Suprapubic skin (tissue), 4 donors: ENCODE data around the gene PRPF40B. TPM values are rescaled to one million over a fixed set of nuclear protein-coding genes. Genes with fewer than 3 reads are reported as not detected.

Source experiments
- DNase-seq, 2 donors: peaks; one replicate each; pipeline ENCODE4 v3.0.0-alpha.2; 2019; ENCODE audit warnings: low spot score in 2 of 2
- H3K27ac ChIP-seq: fragments of 200-600 bp; sonication (generic); one replicate; pipeline ENCODE4 v1.5.1; 2019
- H3K27me3 ChIP-seq: fragments of 200-600 bp; sonication (generic); one replicate; pipeline ENCODE4 v1.5.1; 2019
- H3K36me3 ChIP-seq: fragments of 200-600 bp; sonication (generic); one replicate; pipeline ENCODE4 v1.5.1; 2019
- H3K4me1 ChIP-seq: fragments of 200-600 bp; sonication (generic); one replicate; pipeline ENCODE4 v1.5.1; 2019
- H3K4me3 ChIP-seq: fragments of 200-600 bp; sonication (generic); one replicate; pipeline ENCODE4 v1.5.1; 2019; ENCODE audit warnings: mild to moderate bottlenecking
- H3K9me3 ChIP-seq: fragments of 200-600 bp; sonication (generic); one replicate; pipeline ENCODE4 v1.5.1; 2019
- EP300 ChIP-seq: sonication (generic); formaldehyde crosslinking; IDR thresholded peaks from one replicate; pipeline ENCODE4 v1.6.1; 2017; ENCODE audit warnings: antibody characterized with exemption
- POLR2A ChIP-seq, 2 donors: fragments of 450-650 bp; IDR thresholded peaks; one replicate each; pipeline ENCODE4 v1.6.1; 2017; ENCODE audit warnings: antibody characterized with exemption in 2 of 2, mild to moderate bottlenecking in 2 of 2, moderate library complexity in 2 of 2
- POLR2AphosphoS5 ChIP-seq, 3 donors: sonication (generic); formaldehyde crosslinking; IDR thresholded peaks; one replicate each; pipeline ENCODE4 v1.6.1; 2017; ENCODE audit warnings: antibody characterized with exemption in 3 of 3
- WGBS: methylation state at CpG from one replicate; pipeline ENCODE4 v1.1.5; 2018; 5-methylcytosine and 5-hydroxymethylcytosine counted together
- total RNA-seq, 4 donors: library from RNA; depleted of rRNA; stranded (reverse); fragments of >200 nt; gene quantifications; one replicate each; pipeline ENCODE4 v1.1.0, GENCODE V29; 2016
- TF ChIP-seq, protein P1 (sequence below), 2 donors: fragments of 200-600 bp in 1 of 2; fragments of 450-650 bp in 1 of 2; sonication (generic) in 1 of 2; IDR thresholded peaks; one replicate each; pipeline ENCODE4 v1.5.1; 2016 to 2019; ENCODE audit warnings: antibody characterized with exemption in 2 of 2, mild to moderate bottlenecking in 1 of 2, moderate library complexity in 1 of 2

PRPF40B gene
- total RNA-seq, 4 donors from 2014 or later = 10.1 to 38.9 (median 15.4) TPM

DNA sequence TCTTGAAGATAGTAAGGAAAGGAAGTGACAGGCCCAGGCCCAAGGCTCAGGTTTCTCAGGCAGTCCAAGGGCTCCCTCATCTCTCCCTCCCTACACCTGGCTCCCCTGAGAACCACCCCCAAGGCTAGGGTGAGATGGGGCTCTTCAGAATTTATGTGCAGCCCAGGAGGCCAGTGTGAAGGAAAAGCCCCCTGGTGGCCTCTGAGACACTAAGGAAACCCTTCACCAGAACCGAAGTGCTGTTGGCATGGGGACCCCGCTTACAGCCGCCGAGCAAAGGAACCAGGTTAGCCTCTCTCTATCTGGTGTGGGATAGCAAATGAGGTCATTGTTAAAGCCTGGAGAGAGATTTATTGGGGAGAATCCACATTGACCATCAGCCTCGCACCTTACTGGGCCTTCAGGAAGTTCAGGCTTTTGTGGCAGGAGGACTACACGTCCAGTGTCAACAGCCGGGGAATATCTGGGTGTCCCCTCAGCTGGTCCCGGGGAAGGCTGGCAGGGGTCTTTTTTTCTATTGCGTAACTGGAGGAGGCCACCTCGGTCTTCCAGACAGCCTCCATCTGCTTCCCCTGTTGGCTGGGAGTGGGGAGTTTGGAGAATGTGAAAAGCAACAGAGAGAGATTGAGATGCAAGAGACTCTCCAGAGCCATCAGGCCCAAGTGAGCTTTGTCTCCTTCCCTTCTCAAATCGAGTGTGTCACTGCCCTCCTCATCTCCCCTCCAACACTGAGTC lies 36.0 kb upstream of the PRPF40B start:
- Histone ChIP-seq H3K4me1 (peaks cover 2% of the 10 kb centered on the region), H3K27ac (no peak overlapping the region), H3K4me3 (no peak overlapping the region), H3K36me3 (peaks cover 9% of the 10 kb centered on the region), H3K27me3 (no peaks in the 10 kb centered on the region), H3K9me3 (no peaks in the 10 kb centered on the region)
- 95% methylated on average over 7 of the region's 11 CpGs for WGBS
- TF ChIP-seq, protein P1, sequence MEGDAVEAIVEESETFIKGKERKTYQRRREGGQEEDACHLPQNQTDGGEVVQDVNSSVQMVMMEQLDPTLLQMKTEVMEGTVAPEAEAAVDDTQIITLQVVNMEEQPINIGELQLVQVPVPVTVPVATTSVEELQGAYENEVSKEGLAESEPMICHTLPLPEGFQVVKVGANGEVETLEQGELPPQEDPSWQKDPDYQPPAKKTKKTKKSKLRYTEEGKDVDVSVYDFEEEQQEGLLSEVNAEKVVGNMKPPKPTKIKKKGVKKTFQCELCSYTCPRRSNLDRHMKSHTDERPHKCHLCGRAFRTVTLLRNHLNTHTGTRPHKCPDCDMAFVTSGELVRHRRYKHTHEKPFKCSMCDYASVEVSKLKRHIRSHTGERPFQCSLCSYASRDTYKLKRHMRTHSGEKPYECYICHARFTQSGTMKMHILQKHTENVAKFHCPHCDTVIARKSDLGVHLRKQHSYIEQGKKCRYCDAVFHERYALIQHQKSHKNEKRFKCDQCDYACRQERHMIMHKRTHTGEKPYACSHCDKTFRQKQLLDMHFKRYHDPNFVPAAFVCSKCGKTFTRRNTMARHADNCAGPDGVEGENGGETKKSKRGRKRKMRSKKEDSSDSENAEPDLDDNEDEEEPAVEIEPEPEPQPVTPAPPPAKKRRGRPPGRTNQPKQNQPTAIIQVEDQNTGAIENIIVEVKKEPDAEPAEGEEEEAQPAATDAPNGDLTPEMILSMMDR (IDR thresholded peaks at IDR 0.05) = no peak
- no peak for DNase-seq

DNA sequence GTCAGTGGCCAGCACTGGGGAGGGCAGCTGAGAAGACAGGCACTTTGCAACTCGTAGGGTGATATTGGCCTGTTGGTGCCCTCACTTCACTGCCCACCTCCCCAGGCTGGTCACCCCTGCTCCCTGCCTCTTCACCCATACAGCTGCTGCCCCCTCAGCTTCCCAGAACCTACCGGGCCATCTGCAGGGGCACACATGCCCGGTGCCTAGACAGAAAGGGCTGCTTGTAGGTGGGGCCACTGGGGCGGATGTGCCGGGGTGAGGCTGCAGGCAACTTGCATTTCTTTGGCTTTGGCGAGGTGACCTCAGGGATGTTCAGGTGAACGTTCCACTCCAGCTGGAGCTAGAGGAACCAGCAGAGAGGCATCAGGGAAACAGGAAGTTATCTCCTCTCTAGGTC lies 35.1 kb upstream of the PRPF40B start:
- H3K9me3 ChIP-seq = no peaks in the 10 kb centered on the region
- H3K4me3 ChIP-seq = no peak overlapping the region
- DNase-seq = no peak
- peaks cover 2% of the 10 kb centered on the region for H3K4me1 ChIP-seq
- TF ChIP-seq POLR2A (IDR thresholded peaks at IDR 0.05) (no peak), POLR2AphosphoS5 (IDR thresholded peaks at IDR 0.05) (no peak)
- no peaks in the 10 kb centered on the region for H3K27me3 ChIP-seq
- WGBS = 100% methylated on average over 1 of the region's 7 CpGs
- H3K27ac ChIP-seq = no peak overlapping the region
- peaks cover 9% of the 10 kb centered on the region for H3K36me3 ChIP-seq

DNA sequence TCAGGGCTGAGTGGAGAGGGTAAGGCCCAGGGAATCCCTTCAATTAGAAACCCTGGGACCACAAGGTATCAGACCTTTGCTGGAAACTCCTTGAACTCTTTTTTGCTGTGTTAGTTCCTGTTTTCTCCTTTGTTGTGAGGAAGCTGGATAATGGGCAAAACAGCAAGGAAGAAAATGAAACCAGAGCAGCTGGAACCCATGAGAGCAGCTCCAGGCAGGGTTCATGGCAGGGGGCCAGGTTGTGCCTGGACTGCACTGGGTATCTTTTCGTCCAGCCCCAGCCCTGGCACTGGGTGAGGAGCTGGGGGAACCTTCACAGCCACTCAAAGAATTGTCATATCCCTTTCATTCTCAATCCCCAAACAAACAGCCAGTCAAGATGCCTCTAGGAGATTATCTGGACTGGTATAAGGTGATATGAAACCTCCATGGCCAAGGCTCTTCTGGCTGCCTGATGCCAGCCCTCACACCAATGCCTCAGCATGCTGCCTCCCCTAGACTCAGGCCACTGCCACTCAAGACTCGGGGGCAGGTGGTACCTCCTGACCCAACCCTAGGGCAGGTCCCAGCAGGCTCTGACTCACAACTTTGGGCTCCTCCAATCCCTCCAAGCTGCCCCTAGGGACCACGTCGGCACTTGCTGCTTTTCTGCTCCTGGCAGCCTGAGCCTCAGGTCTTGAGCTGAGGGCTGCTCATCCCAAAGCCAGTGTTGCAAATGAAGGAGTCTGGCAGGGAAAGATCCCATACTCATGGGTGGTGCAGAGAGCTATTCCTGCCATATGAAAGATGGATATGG lies 34.4 kb upstream of the PRPF40B start:
- 39% methylated on average over 4 of the region's 4 CpGs for WGBS
- Histone ChIP-seq H3K4me1 (peaks cover 2% of the 10 kb centered on the region), H3K9me3 (no peaks in the 10 kb centered on the region), H3K27me3 (no peaks in the 10 kb centered on the region), H3K4me3 (no peak overlapping the region), H3K36me3 (peaks cover 9% of the 10 kb centered on the region), H3K27ac (no peak overlapping the region)
- DNase-seq = no peak
- TF ChIP-seq POLR2A (IDR thresholded peaks at IDR 0.05) = no peak
- TF ChIP-seq, protein P1 (IDR thresholded peaks at IDR 0.05) = no peak
- no peak for TF ChIP-seq POLR2AphosphoS5 (IDR thresholded peaks at IDR 0.05)
- no peak for TF ChIP-seq EP300

DNA sequence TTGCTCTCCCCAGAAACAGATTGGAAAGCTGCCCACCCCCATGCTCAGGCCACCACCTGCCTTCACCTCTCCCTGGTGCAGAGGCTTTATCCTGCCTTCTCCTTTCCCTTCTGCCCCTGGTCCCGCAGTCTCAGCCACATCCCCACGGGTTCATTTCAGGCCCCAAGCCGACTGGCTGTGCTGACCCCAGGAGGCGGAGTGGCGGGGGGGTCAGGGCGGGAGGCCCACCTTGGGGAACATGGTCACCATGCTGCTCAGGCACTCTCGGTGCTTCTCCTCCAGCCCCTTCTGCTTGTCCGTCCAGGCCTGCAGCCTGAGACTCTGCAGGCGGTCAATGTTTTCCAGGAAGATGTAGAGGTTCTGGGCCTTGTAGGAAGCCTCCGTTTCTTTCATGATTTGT lies 24.8 kb upstream of the PRPF40B start:
- TF ChIP-seq, protein P1 (IDR thresholded peaks at IDR 0.05) = no peak
- no peak for TF ChIP-seq EP300
- peaks cover 3% of the 10 kb centered on the region for H3K36me3 ChIP-seq
- DNase-seq = no peak
- no peaks in the 10 kb centered on the region for H3K4me1 ChIP-seq
- WGBS = 93% methylated on average over 10 of the region's 10 CpGs
- no peaks in the 10 kb centered on the region for H3K9me3 ChIP-seq
- no peak overlapping the region for H3K27ac ChIP-seq
- no peaks in the 10 kb centered on the region for H3K27me3 ChIP-seq
- H3K4me3 ChIP-seq = no peak overlapping the region

DNA sequence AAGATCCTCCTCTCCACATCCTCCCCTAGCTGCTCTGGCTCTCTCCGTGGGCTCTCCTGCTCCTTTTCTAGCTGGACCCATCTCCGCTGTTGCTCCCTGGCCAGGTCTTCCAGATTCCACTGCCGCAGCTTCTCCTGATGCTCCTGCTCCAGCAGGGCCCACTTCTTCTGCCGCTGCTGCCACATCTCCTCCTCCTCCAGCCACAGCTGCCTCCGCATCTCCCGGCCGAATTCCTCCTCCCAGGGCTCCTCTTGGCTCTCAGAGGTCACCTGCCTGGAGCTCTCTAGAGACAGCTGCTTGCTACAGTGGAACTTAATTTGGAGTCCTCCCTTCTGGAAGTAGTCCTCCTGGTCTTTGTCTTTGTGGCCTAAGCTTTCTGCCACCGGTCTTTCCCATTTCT lies 23.4 kb upstream of the PRPF40B start:
- TF ChIP-seq EP300 = no peak
- TF ChIP-seq, protein P1 (IDR thresholded peaks at IDR 0.05) = no peak
- no peak for TF ChIP-seq POLR2AphosphoS5 (IDR thresholded peaks at IDR 0.05)
- TF ChIP-seq POLR2A (IDR thresholded peaks at IDR 0.05) = no peak
- no peak overlapping the region for H3K4me3 ChIP-seq
- H3K4me1 ChIP-seq = no peaks in the 10 kb centered on the region
- no peak for DNase-seq
- peaks cover 3% of the 10 kb centered on the region for H3K36me3 ChIP-seq
- H3K27me3 ChIP-seq = no peaks in the 10 kb centered on the region
- H3K27ac ChIP-seq = no peak overlapping the region
- no peaks in the 10 kb centered on the region for H3K9me3 ChIP-seq
- WGBS = 97% methylated on average over 8 of the region's 8 CpGs
